Ishikawa (cell line): ENCODE data around the gene ROBO3.

Experiments used
- CREB1 ChIP-seq: IDR thresholded peaks from 2 replicates; pipeline ENCODE4 v1.6.1; 2012; ENCODE audit warnings: low read depth
- EP300 ChIP-seq: IDR thresholded peaks from 2 replicates; pipeline ENCODE4 v1.6.1; 2012; ENCODE audit warnings: borderline replicate concordance
- MAX ChIP-seq: IDR thresholded peaks from 2 replicates; pipeline ENCODE4 v1.6.1; 2012
- RAD21 ChIP-seq: IDR thresholded peaks from 2 replicates; pipeline ENCODE4 v1.6.1; 2012; ENCODE audit warnings: low read depth
- REST ChIP-seq: IDR thresholded peaks from 2 replicates; pipeline ENCODE4 v1.6.1; 2012; ENCODE audit warnings: low read depth, mild to moderate bottlenecking
- TAF1 ChIP-seq: IDR thresholded peaks from 2 replicates; pipeline ENCODE4 v1.6.1; 2012; ENCODE audit warnings: low read depth, mild to moderate bottlenecking
- TCF12 ChIP-seq: IDR thresholded peaks from 2 replicates; pipeline ENCODE4 v1.6.1; 2012; ENCODE audit warnings: low read depth
- USF1 ChIP-seq: IDR thresholded peaks from 2 replicates; pipeline ENCODE4 v1.6.1; 2012

- TF ChIP-seq MAX (no peak), EP300 (no peak), TAF1 (no peak), REST (no peak), USF1 (no peak), RAD21 (no peak), CREB1 (no peak), TCF12 (no peak)
Observed at GRCh38 chr11:124859171-124859570, 6.1 kb upstream of the ROBO3 start.
